ENCODE measurements around the gene SLC11A2. TPM values are rescaled to one million over a fixed set of nuclear protein-coding genes. Genes with fewer than 3 reads are reported as not detected.

SLC11A2 gene
- total and polyA plus RNA-seq, 3 experiments from 2014 or later, result 14.0 to 36.9 (median 35.2) TPM

GRCh38 chr12:50988871-50989270, 37.3 kb downstream of the SLC11A2 start:
- Mint-ChIP-seq H3K9me3 (no peaks in the 10 kb centered on the region), H3K27me3 (no peaks in the 10 kb centered on the region), H3K4me1 (peaks cover 0 to 9% (median 3%) of the 10 kb centered on the region in 3 donors), H3K4me3 (no peak overlapping the region), H3K27ac (peak overlapping the region in 3 of 8 donors; percentile 47 to 61 (median 55)), H3K36me3 (peaks cover 10 to 68% (median 27%) of the 10 kb centered on the region in 3 donors)
- H3K9me3 ChIP-seq (ENCODE audit: low read length), result no peaks in the 10 kb centered on the region
- no peak for DNase-seq
- peaks cover 29% of the 10 kb centered on the region for H3K36me3 ChIP-seq (ENCODE audit: insufficient read depth, low read length)
- H3K27me3 ChIP-seq (ENCODE audit: insufficient read depth, low read length, poor library complexity, severe bottlenecking), result no peaks in the 10 kb centered on the region
- ChIA-PET CTCF (interaction anchor here (0.7 to 4.5 kb wide), 2 partner anchors 163 to 224 kb away, joined by 3 to 38 read pairs; no protein-coding TSS in a partner anchor), POLR2A (no interaction called here)
- H3K4me3 ChIP-seq (ENCODE audit: low read length), result no peak overlapping the region
- no peaks in the 10 kb centered on the region for H3K4me1 ChIP-seq (ENCODE audit: insufficient read depth, low read length)
- no peak overlapping the region for H3K27ac ChIP-seq (ENCODE audit: low read depth, low read length)

GRCh38 chr12:50988051-50988450, 38.1 kb downstream of the SLC11A2 start:
- no peak overlapping the region for H3K4me3 ChIP-seq (ENCODE audit: low read length)
- no peaks in the 10 kb centered on the region for H3K9me3 Mint-ChIP-seq
- peaks cover 0 to 9% (median 3%) of the 10 kb centered on the region in 3 donors for H3K4me1 Mint-ChIP-seq
- no peaks in the 10 kb centered on the region for H3K27me3 ChIP-seq (ENCODE audit: insufficient read depth, low read length, poor library complexity, severe bottlenecking)
- H3K9me3 ChIP-seq (ENCODE audit: low read length), result no peaks in the 10 kb centered on the region
- CTCF ChIA-PET, result interaction anchor here (0.7 to 4.5 kb wide), 4 partner anchors 64 to 223 kb away, joined by 3 to 38 read pairs (median 15); partner anchors contain the start of gene ATF1
- no peaks in the 10 kb centered on the region for H3K27me3 Mint-ChIP-seq
- DNase-seq, result no peak
- H3K4me1 ChIP-seq (ENCODE audit: insufficient read depth, low read length), result no peaks in the 10 kb centered on the region
- H3K4me3 Mint-ChIP-seq, result no peak overlapping the region
- peaks cover 10 to 62% (median 27%) of the 10 kb centered on the region in 3 donors for H3K36me3 Mint-ChIP-seq
- POLR2A ChIA-PET, result no interaction called here
- peak overlapping the region in 2 of 8 donors; percentile 10 to 63 for H3K27ac Mint-ChIP-seq
- H3K27ac ChIP-seq (ENCODE audit: low read depth, low read length), result no peak overlapping the region
- peaks cover 29% of the 10 kb centered on the region for H3K36me3 ChIP-seq (ENCODE audit: insufficient read depth, low read length)

DNA sequence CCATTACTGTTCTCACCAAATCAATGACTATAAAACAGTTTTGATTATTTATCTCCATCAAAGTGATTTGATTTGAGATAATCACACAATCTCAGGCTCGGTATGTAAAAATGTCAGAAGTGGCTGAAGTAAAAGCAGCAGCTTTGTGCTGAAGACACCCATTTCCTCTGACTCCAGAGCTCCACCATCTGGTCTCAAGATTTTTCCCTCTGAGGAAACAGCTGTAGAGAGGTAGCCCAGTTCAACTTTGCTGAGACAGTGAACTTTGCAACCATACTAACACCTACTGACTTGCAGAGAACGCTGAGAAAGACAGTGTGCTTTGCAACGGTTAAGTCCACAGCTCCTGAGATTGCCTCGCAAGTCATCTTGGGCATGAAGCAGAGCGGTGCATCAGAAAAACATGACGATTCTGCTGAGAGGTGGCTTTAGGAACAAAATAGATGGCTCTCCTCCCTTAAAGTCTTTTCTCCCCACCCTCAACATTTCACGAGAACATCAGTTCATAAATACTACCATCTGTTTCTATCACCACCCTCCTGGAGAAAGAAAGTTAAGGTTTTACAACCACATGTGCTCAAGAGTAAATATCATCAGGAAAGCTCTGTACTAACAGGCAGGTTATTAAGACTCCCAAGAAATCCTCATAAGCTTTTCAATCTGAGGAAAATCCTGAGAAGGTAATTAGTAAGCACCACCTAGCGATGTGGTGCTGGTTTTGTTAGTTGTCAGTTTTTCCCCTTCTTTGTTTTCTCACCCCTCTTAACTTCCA, 39.0 kb downstream of the SLC11A2 start:
- peak in 2 of 5 donors; percentile 22 to 30 for DNase-seq
- ChIA-PET CTCF (interaction anchor here (0.7 to 4.5 kb wide), 8 partner anchors 9 to 483 kb away, joined by 3 to 38 read pairs (median 4); partner anchors contain the start of genes ATF1 and DIP2B), POLR2A (interaction anchor here (0.6 kb wide), 1 partner anchor 162 kb away, joined by 3 read pairs; no protein-coding TSS in a partner anchor)
- Histone ChIP-seq H3K4me3 (ENCODE audit: low read length) (no peak overlapping the region), H3K4me1 (ENCODE audit: insufficient read depth, low read length) (no peaks in the 10 kb centered on the region), H3K27ac (ENCODE audit: low read depth, low read length) (no peak overlapping the region), H3K9me3 (ENCODE audit: low read length) (no peaks in the 10 kb centered on the region), H3K27me3 (ENCODE audit: insufficient read depth, low read length, poor library complexity, severe bottlenecking) (no peaks in the 10 kb centered on the region), H3K36me3 (ENCODE audit: insufficient read depth, low read length) (peaks cover 29% of the 10 kb centered on the region)
- H3K27ac Mint-ChIP-seq, result peak overlapping the region in 6 of 8 donors; percentile 32 to 85 (median 62)
- H3K4me1 Mint-ChIP-seq, result peaks cover 0 to 9% (median 3%) of the 10 kb centered on the region in 3 donors
- no peaks in the 10 kb centered on the region for H3K27me3 Mint-ChIP-seq
- H3K9me3 Mint-ChIP-seq, result no peaks in the 10 kb centered on the region
- H3K4me3 Mint-ChIP-seq, result no peak overlapping the region
- H3K36me3 Mint-ChIP-seq, result peaks cover 8 to 54% (median 25%) of the 10 kb centered on the region in 3 donors

- Histone ChIP-seq H3K27me3 (ENCODE audit: insufficient read depth, low read length, poor library complexity, severe bottlenecking) (no peaks in the 10 kb centered on the region), H3K27ac (ENCODE audit: low read depth, low read length) (no peak overlapping the region), H3K4me1 (ENCODE audit: insufficient read depth, low read length) (no peaks in the 10 kb centered on the region), H3K4me3 (ENCODE audit: low read length) (no peak overlapping the region), H3K9me3 (ENCODE audit: low read length) (no peaks in the 10 kb centered on the region), H3K36me3 (ENCODE audit: insufficient read depth, low read length) (peaks cover 10% of the 10 kb centered on the region)
- Mint-ChIP-seq H3K27me3 (no peaks in the 10 kb centered on the region), H3K27ac (peak overlapping the region in 4 of 8 donors; percentile 6 to 69 (median 40)), H3K4me1 (peaks cover 0 to 9% (median 3%) of the 10 kb centered on the region in 3 donors), H3K9me3 (no peaks in the 10 kb centered on the region), H3K4me3 (no peak overlapping the region), H3K36me3 (peaks cover 0 to 48% (median 12%) of the 10 kb centered on the region in 3 donors)
- no peak for DNase-seq
- CTCF ChIA-PET, result interaction anchor here (1.1 to 4.5 kb wide), 4 partner anchors 159 to 227 kb away, joined by 3 to 38 read pairs (median 14); partner anchors contain the start of gene ATF1
- POLR2A ChIA-PET, result interaction anchor here (0.8 to 1.4 kb wide), 2 partner anchors 160 to 220 kb away, joined by 3 to 5 read pairs; no protein-coding TSS in a partner anchor
Measured at GRCh38 chr12:50985322-50985721, 40.9 kb downstream of the SLC11A2 start.

DNA sequence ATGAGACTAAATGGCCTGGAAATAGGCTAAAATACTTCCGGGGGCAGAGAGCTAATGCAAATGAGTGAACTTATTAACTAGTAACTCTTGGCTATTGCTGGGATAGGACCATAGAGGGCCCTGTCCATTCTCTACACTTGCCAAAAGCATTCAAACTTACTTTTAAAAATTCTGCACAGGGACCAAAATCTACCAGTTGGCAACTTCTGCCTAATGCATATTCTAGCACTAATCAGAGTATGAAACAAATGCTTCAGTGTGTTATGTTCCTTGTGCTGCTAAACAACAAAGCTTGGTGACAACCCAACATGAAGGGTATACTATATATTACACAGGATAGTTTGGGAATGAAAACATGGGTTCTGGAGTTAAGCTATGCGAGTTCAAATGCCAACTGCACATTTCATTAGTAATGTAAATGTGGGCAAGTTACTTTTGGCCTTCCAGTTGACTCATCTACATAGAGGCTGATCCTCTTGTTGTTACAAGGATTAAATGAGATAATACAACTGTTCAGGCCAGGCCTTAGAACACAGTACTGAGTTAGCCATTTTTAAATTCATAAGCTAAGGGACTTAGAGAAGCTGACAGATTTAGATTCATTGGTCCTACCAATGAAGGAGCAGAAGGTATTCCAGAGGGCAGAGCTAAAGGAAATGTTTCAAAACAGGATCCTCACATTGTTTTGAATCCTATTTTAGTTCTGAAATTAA, 41.4 kb downstream of the SLC11A2 start:
- Mint-ChIP-seq H3K36me3 (peaks cover 0 to 48% (median 10%) of the 10 kb centered on the region in 3 donors), H3K9me3 (no peaks in the 10 kb centered on the region), H3K4me1 (peaks cover 0 to 9% (median 3%) of the 10 kb centered on the region in 3 donors), H3K27ac (peak overlapping the region in 5 of 8 donors; percentile 0 to 69 (median 20)), H3K27me3 (no peaks in the 10 kb centered on the region), H3K4me3 (no peak overlapping the region)
- no peak overlapping the region for H3K4me3 ChIP-seq (ENCODE audit: low read length)
- POLR2A ChIA-PET, result interaction anchor here (0.8 to 1.4 kb wide), 2 partner anchors 160 to 220 kb away, joined by 3 to 5 read pairs; no protein-coding TSS in a partner anchor
- no peaks in the 10 kb centered on the region for H3K27me3 ChIP-seq (ENCODE audit: insufficient read depth, low read length, poor library complexity, severe bottlenecking)
- H3K27ac ChIP-seq (ENCODE audit: low read depth, low read length), result no peak overlapping the region
- DNase-seq, result no peak
- H3K36me3 ChIP-seq (ENCODE audit: insufficient read depth, low read length), result peaks cover 8% of the 10 kb centered on the region
- H3K4me1 ChIP-seq (ENCODE audit: insufficient read depth, low read length), result no peaks in the 10 kb centered on the region
- CTCF ChIA-PET, result interaction anchor here (1.2 to 4.5 kb wide), 4 partner anchors 159 to 227 kb away, joined by 3 to 38 read pairs (median 16); partner anchors contain the start of gene ATF1
- H3K9me3 ChIP-seq (ENCODE audit: low read length), result no peaks in the 10 kb centered on the region

DNA sequence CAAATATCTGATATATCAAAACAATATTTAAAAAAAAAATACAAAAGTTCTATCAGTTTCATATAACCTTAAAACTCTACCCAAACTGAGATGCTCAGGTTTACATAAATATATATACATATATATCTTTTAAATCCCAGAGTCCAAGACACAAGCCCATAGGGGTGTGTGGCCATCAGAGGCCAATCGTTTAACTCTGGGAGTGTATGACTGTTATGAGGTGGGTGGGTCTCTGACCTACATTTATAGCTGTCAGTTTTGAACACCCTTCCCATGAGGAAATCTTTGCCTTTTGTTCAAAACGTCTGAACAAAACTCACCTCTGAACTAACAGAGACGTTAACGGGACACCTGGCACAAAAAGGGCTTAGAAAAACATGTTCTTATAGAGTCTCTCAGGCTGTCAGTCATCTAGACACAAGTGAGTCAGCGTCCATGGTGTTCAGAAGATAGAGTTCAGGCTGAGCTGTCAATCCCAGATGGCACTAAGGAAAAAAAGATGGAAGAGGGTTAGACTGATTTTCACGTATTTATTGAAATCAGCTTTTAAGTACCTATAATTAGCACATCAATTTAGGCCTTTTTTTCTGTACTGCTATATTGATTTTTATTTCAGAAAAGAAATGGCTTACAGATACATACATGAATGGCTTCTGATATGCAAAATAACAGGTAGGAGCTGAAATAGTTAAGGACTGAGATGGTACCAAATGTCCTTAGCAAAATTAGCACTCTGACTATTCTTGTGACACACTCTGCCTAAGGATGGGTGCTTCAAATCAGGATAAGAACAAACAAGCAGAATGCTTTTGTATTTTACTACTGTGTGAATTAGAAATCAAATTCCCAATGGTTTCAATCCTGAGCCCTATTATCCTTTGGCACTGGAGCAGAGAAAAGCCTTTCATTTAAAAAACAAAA, 44.6 kb downstream of the SLC11A2 start:
- CTCF ChIA-PET, result no interaction called here
- Mint-ChIP-seq H3K27me3 (no peaks in the 10 kb centered on the region), H3K27ac (no peak overlapping the region), H3K4me1 (peaks cover 3 to 11% (median 4%) of the 10 kb centered on the region in 3 donors), H3K4me3 (no peak overlapping the region), H3K36me3 (peaks cover 0 to 27% (median 7%) of the 10 kb centered on the region in 3 donors), H3K9me3 (no peaks in the 10 kb centered on the region)
- Histone ChIP-seq H3K27ac (ENCODE audit: low read depth, low read length) (no peak overlapping the region), H3K9me3 (ENCODE audit: low read length) (no peaks in the 10 kb centered on the region), H3K4me1 (ENCODE audit: insufficient read depth, low read length) (no peaks in the 10 kb centered on the region), H3K36me3 (ENCODE audit: insufficient read depth, low read length) (no peaks in the 10 kb centered on the region), H3K27me3 (ENCODE audit: insufficient read depth, low read length, poor library complexity, severe bottlenecking) (no peaks in the 10 kb centered on the region), H3K4me3 (ENCODE audit: low read length) (no peak overlapping the region)
- DNase-seq, result no peak
- POLR2A ChIA-PET, result no interaction called here

- Mint-ChIP-seq H3K4me3 (no peak overlapping the region), H3K36me3 (peaks cover 0 to 28% (median 9%) of the 10 kb centered on the region in 3 donors), H3K27ac (no peak overlapping the region), H3K4me1 (peaks cover 2 to 11% (median 3%) of the 10 kb centered on the region in 3 donors), H3K9me3 (no peaks in the 10 kb centered on the region), H3K27me3 (no peaks in the 10 kb centered on the region)
- ChIA-PET POLR2A (no interaction called here), CTCF (no interaction called here)
- DNase-seq, result no peak
- Histone ChIP-seq H3K4me3 (ENCODE audit: low read length) (no peak overlapping the region), H3K4me1 (ENCODE audit: insufficient read depth, low read length) (no peaks in the 10 kb centered on the region), H3K27ac (ENCODE audit: low read depth, low read length) (no peak overlapping the region), H3K36me3 (ENCODE audit: insufficient read depth, low read length) (no peaks in the 10 kb centered on the region), H3K27me3 (ENCODE audit: insufficient read depth, low read length, poor library complexity, severe bottlenecking) (no peaks in the 10 kb centered on the region), H3K9me3 (ENCODE audit: low read length) (no peaks in the 10 kb centered on the region)
Measured at GRCh38 chr12:50980545-50980944, 45.6 kb downstream of the SLC11A2 start.
